GM12892 (cell line): ENCODE results near the gene SERTAD3.

Experiments
- POLR2A ChIP-seq: IDR thresholded peaks from 2 replicates; pipeline ENCODE4 v1.6.1; 2011; ENCODE audit warnings: low read depth, low read length, control low read depth
- POLR2AphosphoS5 ChIP-seq: IDR thresholded peaks from 2 replicates; pipeline ENCODE4 v1.6.1; 2011; ENCODE audit warnings: low read depth, low read length, control low read depth
- TAF1 ChIP-seq: IDR thresholded peaks from 2 replicates; pipeline ENCODE4 v1.6.1; 2011; ENCODE audit warnings: low read depth, mild to moderate bottlenecking, control low read depth, low read length, borderline replicate concordance

DNA sequence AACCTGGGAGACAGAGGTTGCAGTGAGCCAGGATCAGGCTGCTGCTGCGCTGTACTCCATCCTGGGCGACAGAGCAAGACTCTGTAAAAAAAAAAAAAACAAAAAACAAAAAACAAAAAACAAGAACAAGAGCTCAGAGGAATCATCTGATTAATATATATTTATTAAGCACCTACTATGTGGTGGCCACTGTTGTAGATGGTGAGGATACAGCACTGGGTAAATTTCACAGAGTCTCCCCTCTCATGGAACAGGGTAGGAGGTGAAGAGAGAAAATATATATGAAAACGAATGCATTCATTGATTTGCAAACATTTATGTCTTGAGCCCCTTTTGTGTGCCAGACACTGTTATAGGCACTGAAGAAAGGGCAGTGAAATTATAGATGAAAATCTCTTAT lies 12.4 kb downstream of the SERTAD3 start:
- TF ChIP-seq TAF1 (no peak), POLR2A (no peak), POLR2AphosphoS5 (no peak)
